ENCODE data around the gene PRSS57.
"Not testable (repeated sequence)": the region's sequence is repeated elsewhere in the genome, so short reads cannot be mapped to it uniquely, and the experiment has no call there.

The PRSS57 gene

DNA sequence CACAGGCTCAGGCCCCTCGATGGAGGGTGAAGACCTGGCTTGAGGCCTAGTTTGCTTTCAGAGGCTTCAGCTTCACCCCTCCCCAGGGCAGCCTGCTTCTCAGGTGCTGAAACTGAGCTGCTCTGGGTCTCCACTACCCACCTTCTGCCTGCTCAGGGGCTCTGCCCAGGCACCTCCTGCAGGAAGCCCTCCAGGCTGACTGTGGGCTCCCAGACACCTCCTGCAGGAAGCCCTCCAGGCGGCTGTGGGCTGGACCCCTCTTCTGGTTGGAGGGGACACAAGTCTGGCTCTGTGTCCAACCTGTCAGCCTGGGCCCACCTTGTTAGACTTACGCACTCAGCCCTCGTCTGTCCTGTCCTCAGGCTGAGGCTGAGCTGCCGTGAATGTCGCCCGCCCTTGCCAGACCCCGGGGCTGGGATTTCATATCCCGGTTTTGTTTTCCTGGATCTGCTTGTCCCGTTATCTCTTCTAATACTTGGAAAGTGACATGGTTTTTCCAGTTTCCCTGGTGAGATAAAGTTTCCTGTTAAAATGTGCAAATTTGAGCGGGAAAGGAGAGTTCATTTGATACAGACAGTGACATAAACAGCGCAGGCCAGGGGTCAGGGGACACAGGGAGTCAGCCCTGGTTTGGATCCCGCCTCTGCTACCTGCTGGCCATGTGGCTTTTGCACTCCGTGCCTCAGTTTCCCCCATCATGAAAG lies 34.9 kb upstream of the PRSS57 start:
- TF ChIP-seq EZH2 (optimal IDR thresholded peaks at IDR 0.05; ENCODE audit: low read depth, low read length) (no peak), EZH2phosphoT487 (IDR thresholded peaks at IDR 0.05; ENCODE audit: low read length) (no peak)
- TF ChIP-seq, protein P1, sequence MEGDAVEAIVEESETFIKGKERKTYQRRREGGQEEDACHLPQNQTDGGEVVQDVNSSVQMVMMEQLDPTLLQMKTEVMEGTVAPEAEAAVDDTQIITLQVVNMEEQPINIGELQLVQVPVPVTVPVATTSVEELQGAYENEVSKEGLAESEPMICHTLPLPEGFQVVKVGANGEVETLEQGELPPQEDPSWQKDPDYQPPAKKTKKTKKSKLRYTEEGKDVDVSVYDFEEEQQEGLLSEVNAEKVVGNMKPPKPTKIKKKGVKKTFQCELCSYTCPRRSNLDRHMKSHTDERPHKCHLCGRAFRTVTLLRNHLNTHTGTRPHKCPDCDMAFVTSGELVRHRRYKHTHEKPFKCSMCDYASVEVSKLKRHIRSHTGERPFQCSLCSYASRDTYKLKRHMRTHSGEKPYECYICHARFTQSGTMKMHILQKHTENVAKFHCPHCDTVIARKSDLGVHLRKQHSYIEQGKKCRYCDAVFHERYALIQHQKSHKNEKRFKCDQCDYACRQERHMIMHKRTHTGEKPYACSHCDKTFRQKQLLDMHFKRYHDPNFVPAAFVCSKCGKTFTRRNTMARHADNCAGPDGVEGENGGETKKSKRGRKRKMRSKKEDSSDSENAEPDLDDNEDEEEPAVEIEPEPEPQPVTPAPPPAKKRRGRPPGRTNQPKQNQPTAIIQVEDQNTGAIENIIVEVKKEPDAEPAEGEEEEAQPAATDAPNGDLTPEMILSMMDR (IDR thresholded peaks at IDR 0.05; ENCODE audit: low read length), result no peak
- Histone ChIP-seq H3K27ac (ENCODE audit: low read length) (no peak overlapping the region), H3K9me2 (replicated peaks; ENCODE audit: insufficient read depth, low read length) (no peaks in the 10 kb centered on the region), H3K27me3 (replicated peaks; ENCODE audit: insufficient read depth, low read length) (peaks cover 79% of the 10 kb centered on the region), H3K4me3 (ENCODE audit: low read length) (no peak overlapping the region), H3K36me3 (replicated peaks; ENCODE audit: insufficient read depth, low read length) (no peaks in the 10 kb centered on the region), H3K4me2 (ENCODE audit: low read depth, low read length) (no peak overlapping the region), H3K79me2 (ENCODE audit: low read length) (no peaks in the 10 kb centered on the region), H3K9me3 (replicated peaks; ENCODE audit: insufficient read depth, low read length) (no peaks in the 10 kb centered on the region), H3F3A (ENCODE audit: insufficient read depth, low read length) (no peaks in the 10 kb centered on the region), H3K4me1 (ENCODE audit: low read length) (no peaks in the 10 kb centered on the region), H4K20me1 (ENCODE audit: insufficient read depth, low read length) (no peaks in the 10 kb centered on the region), H2AFZ (ENCODE audit: low read length) (no peak overlapping the region), H3K9ac (ENCODE audit: low read length) (no peak overlapping the region)
- no peak for DNase-seq

- not testable (repeated sequence) for H3K4me3 ChIP-seq (ENCODE audit: low read length); H3K9me3 ChIP-seq (replicated peaks; ENCODE audit: insufficient read depth, low read length); H3K4me2 ChIP-seq (ENCODE audit: low read depth, low read length); H3K9me2 ChIP-seq (replicated peaks; ENCODE audit: insufficient read depth, low read length); H3K27ac ChIP-seq (ENCODE audit: low read length); H3K4me1 ChIP-seq (ENCODE audit: low read length); H3K9ac ChIP-seq (ENCODE audit: low read length); H3K79me2 ChIP-seq (ENCODE audit: low read length); H3F3A ChIP-seq (ENCODE audit: insufficient read depth, low read length); H3K36me3 ChIP-seq (replicated peaks; ENCODE audit: insufficient read depth, low read length); H2AFZ ChIP-seq (ENCODE audit: low read length); H4K20me1 ChIP-seq (ENCODE audit: insufficient read depth, low read length); DNase-seq
- peaks cover 84% of the 10 kb centered on the region for H3K27me3 ChIP-seq (replicated peaks; ENCODE audit: insufficient read depth, low read length)
Measured at GRCh38 chr19:729564-729963, 34.3 kb upstream of the PRSS57 start.

DNA sequence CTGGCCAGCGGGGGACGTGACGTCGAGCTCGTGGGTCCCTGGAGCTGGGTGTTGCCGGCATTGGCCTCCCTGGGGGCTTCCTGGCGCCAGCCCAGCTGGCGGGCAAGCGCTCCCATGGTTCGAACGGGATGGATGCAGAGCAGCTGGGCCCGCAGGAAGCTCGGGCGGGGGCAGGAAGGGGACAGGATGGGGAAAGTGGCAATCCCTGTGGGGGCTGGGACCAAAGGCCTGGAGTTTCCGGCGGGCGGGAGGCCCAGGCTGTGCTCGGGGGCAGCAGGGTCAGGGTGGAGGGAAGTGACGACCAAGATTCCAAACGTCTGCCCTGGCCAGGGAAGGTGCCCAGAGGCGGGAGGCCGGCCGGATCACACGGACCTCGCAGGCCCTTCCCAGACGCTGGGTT lies 32.8 kb upstream of the PRSS57 start:
- H3K9me2 ChIP-seq (replicated peaks; ENCODE audit: insufficient read depth, low read length), result no peaks in the 10 kb centered on the region
- no peaks in the 10 kb centered on the region for H3K9me3 ChIP-seq (replicated peaks; ENCODE audit: insufficient read depth, low read length)
- no peak for TF ChIP-seq EZH2 (optimal IDR thresholded peaks at IDR 0.05; ENCODE audit: low read depth, low read length)
- TF ChIP-seq, protein P1 (IDR thresholded peaks at IDR 0.05; ENCODE audit: low read length), result no peak
- no peak for TF ChIP-seq EZH2phosphoT487 (IDR thresholded peaks at IDR 0.05; ENCODE audit: low read length)

More for the DNA sequence above, 32.8 kb upstream of the PRSS57 start:
- Histone ChIP-seq H2AFZ (ENCODE audit: low read length) (no peak overlapping the region), H4K20me1 (ENCODE audit: insufficient read depth, low read length) (no peaks in the 10 kb centered on the region), H3K79me2 (ENCODE audit: low read length) (no peaks in the 10 kb centered on the region), H3K4me1 (ENCODE audit: low read length) (no peaks in the 10 kb centered on the region), H3K4me2 (ENCODE audit: low read depth, low read length) (no peak overlapping the region), H3K9ac (ENCODE audit: low read length) (no peak overlapping the region), H3F3A (ENCODE audit: insufficient read depth, low read length) (no peaks in the 10 kb centered on the region), H3K4me3 (ENCODE audit: low read length) (no peak overlapping the region), H3K27me3 (replicated peaks; ENCODE audit: insufficient read depth, low read length) (peaks cover 89% of the 10 kb centered on the region), H3K27ac (ENCODE audit: low read length) (no peak overlapping the region), H3K36me3 (replicated peaks; ENCODE audit: insufficient read depth, low read length) (no peaks in the 10 kb centered on the region)
- DNase-seq, result no peak
